GM21390 (cell line): ENCODE data around the gene NID2.

Source experiments
- ATAC-seq: cut with Tn5 transposase; IDR thresholded peaks from one replicate; pipeline ENCODE4 v1.9.1; 2021; ENCODE audit not compliant: unreplicated experiment

Gene NID2

GRCh38 chr14:51960866-51961265 lies 108.0 kb downstream of the NID2 start:
- ATAC-seq = no peak

- ATAC-seq = no peak
These were observed 108.9 kb downstream of the NID2 start for GRCh38 chr14:51959928-51960327.

DNA sequence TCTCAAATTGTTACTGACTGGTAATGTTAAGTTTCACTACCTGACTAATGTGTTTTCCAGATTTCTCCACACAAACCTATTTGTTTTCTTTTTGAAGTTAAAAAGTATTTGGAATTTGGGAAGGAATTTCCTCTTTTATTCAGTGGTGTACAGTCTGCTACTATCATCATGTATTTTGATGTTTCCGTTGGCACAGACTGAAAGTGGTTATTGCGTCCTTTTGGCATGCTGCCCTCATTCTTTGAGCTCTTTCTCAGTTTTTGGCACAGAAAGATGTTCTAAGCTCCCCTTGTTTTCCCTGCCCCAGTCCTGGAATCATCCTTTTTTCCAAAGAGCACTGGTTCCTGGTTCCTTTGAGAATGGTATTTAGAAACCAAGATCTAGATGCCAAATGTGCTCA lies 110.9 kb downstream of the NID2 start:
- ATAC-seq = no peak
